ENCODE measurements around the gene TBC1D8.

Gene TBC1D8

GRCh38 chr2:101120124-101120996, 30.8 kb downstream of the TBC1D8 start:
- TF ChIP-seq CTCF (IDR thresholded peaks at IDR 0.05; ENCODE audit: low read depth, low read length, poor library complexity, severe bottlenecking) (no peak), EZH2phosphoT487 (IDR thresholded peaks at IDR 0.05; ENCODE audit: borderline replicate concordance, low read length) (no peak)

GRCh38 chr2:101119431-101119830, 31.8 kb downstream of the TBC1D8 start:
- Histone ChIP-seq H3K27me3 (ENCODE audit: control insufficient read depth, low read length) (peaks cover 4% of the 10 kb centered on the region), H3K36me3 (ENCODE audit: control insufficient read depth, low read length) (no peaks in the 10 kb centered on the region), H3K27ac (ENCODE audit: low read depth, low read length) (no peak overlapping the region), H3K4me2 (ENCODE audit: low read length) (no peak overlapping the region), H3F3A (ENCODE audit: control insufficient read depth, insufficient read depth) (no peaks in the 10 kb centered on the region), H3K9me2 (replicated peaks; ENCODE audit: control insufficient read depth, low read length) (no peaks in the 10 kb centered on the region), H3K79me2 (ENCODE audit: control insufficient read depth, low read length) (no peaks in the 10 kb centered on the region), H3K4me3 (ENCODE audit: low read length) (no peak overlapping the region), H4K20me1 (ENCODE audit: control insufficient read depth, insufficient read depth, low read depth, low read length) (no peaks in the 10 kb centered on the region), H3K4me1 (ENCODE audit: control insufficient read depth, low read length) (no peaks in the 10 kb centered on the region), H3K9me3 (ENCODE audit: control insufficient read depth, insufficient read depth, low read length) (no peaks in the 10 kb centered on the region)
- no peak for TF ChIP-seq CTCF (IDR thresholded peaks at IDR 0.05; ENCODE audit: low read depth, low read length, poor library complexity, severe bottlenecking)
- no peak for TF ChIP-seq EZH2phosphoT487 (IDR thresholded peaks at IDR 0.05; ENCODE audit: borderline replicate concordance, low read length)

More at GRCh38 chr2:101120124-101120996, 30.8 kb downstream of the TBC1D8 start:
- Histone ChIP-seq H3K36me3 (ENCODE audit: control insufficient read depth, low read length) (no peaks in the 10 kb centered on the region), H3K4me1 (ENCODE audit: control insufficient read depth, low read length) (no peaks in the 10 kb centered on the region), H3K4me2 (ENCODE audit: low read length) (no peak overlapping the region), H3K4me3 (ENCODE audit: low read length) (no peak overlapping the region), H3K9me2 (replicated peaks; ENCODE audit: control insufficient read depth, low read length) (no peaks in the 10 kb centered on the region), H3K9me3 (ENCODE audit: control insufficient read depth, insufficient read depth, low read length) (no peaks in the 10 kb centered on the region), H3F3A (ENCODE audit: control insufficient read depth, insufficient read depth) (no peaks in the 10 kb centered on the region), H3K79me2 (ENCODE audit: control insufficient read depth, low read length) (no peaks in the 10 kb centered on the region), H4K20me1 (ENCODE audit: control insufficient read depth, insufficient read depth, low read depth, low read length) (no peaks in the 10 kb centered on the region), H3K27me3 (ENCODE audit: control insufficient read depth, low read length) (peaks cover 7% of the 10 kb centered on the region), H3K27ac (ENCODE audit: low read depth, low read length) (no peak overlapping the region)

GRCh38 chr2:101116841-101117552, 34.2 kb downstream of the TBC1D8 start:
- Histone ChIP-seq H3K27ac (ENCODE audit: low read depth, low read length) (no peak overlapping the region), H3K4me3 (ENCODE audit: low read length) (no peak overlapping the region), H3K4me1 (ENCODE audit: control insufficient read depth, low read length) (no peaks in the 10 kb centered on the region), H4K20me1 (ENCODE audit: control insufficient read depth, insufficient read depth, low read depth, low read length) (no peaks in the 10 kb centered on the region), H3K4me2 (ENCODE audit: low read length) (no peak overlapping the region), H3K9me2 (replicated peaks; ENCODE audit: control insufficient read depth, low read length) (no peaks in the 10 kb centered on the region), H3K79me2 (ENCODE audit: control insufficient read depth, low read length) (no peaks in the 10 kb centered on the region), H3K9me3 (ENCODE audit: control insufficient read depth, insufficient read depth, low read length) (no peaks in the 10 kb centered on the region), H3F3A (ENCODE audit: control insufficient read depth, insufficient read depth) (no peaks in the 10 kb centered on the region), H3K36me3 (ENCODE audit: control insufficient read depth, low read length) (no peaks in the 10 kb centered on the region), H3K27me3 (ENCODE audit: control insufficient read depth, low read length) (peaks cover 5% of the 10 kb centered on the region; the same call in 1 of the 2 replicates)
- TF ChIP-seq EZH2phosphoT487 (IDR thresholded peaks at IDR 0.05; ENCODE audit: borderline replicate concordance, low read length), result no peak
- TF ChIP-seq CTCF (IDR thresholded peaks at IDR 0.05; ENCODE audit: low read depth, low read length, poor library complexity, severe bottlenecking), result no peak

Measured in DOHH2 (cell line).